Measurements from ENCODE around the gene CFI.

Gene CFI

GRCh38 chr4:109801895-109802319, at the start of gene CFI:
TSS of gene CFI (minus strand) at chr4:109801999. CDS start at chr4:109801971, 28 bp downstream.
- no peak for DNase-seq (ENCODE audit: low read depth)

- DNase-seq (ENCODE audit: low read depth), result no peak
Observed at GRCh38 chr4:109850601-109851000, 48.8 kb upstream of the CFI start.

GRCh38 chr4:109848501-109848900, 46.7 kb upstream of the CFI start:
- DNase-seq (ENCODE audit: low read depth), result no peak

- no peak for DNase-seq (ENCODE audit: low read depth)
Observed at GRCh38 chr4:109847896-109848442, 46.2 kb upstream of the CFI start, which contains the start of gene LRIT3. TSS of gene LRIT3 (plus strand) at chr4:109848107. CDS start at chr4:109848202, 95 bp downstream.

GRCh38 chr4:109846395-109847098, 44.7 kb upstream of the CFI start:
- DNase-seq (ENCODE audit: low read depth), result no peak

GRCh38 chr4:109836985-109837384, 35.2 kb upstream of the CFI start:
- no peak for DNase-seq (ENCODE audit: low read depth)

- no peak for DNase-seq (ENCODE audit: low read depth)
Observed at GRCh38 chr4:109833756-109834155, 32.0 kb upstream of the CFI start.

GRCh38 chr4:109827672-109828071, 25.9 kb upstream of the CFI start, which contains the start of gene RRH:
TSS of gene RRH (plus strand) at chr4:109827972. CDS start at chr4:109828028, 56 bp downstream.
- DNase-seq (ENCODE audit: low read depth), result no peak

- DNase-seq (ENCODE audit: low read depth), result no peak
Observed at GRCh38 chr4:109826719-109827118, 24.9 kb upstream of the CFI start.

GRCh38 chr4:109821185-109821584, 19.4 kb upstream of the CFI start:
- DNase-seq (ENCODE audit: low read depth), result no peak

GRCh38 chr4:109820563-109820962, 18.8 kb upstream of the CFI start:
- no peak for DNase-seq (ENCODE audit: low read depth)

- no peak for DNase-seq (ENCODE audit: low read depth)
Observed at GRCh38 chr4:109818268-109818667, 16.5 kb upstream of the CFI start.

GRCh38 chr4:109816894-109817293, 15.1 kb upstream of the CFI start:
- no peak for DNase-seq (ENCODE audit: low read depth)

- peak; percentile 34 for DNase-seq (ENCODE audit: low read depth)
Observed at GRCh38 chr4:109816082-109816442, 14.3 kb upstream of the CFI start.

- DNase-seq (ENCODE audit: low read depth), result peak; percentile 83
Observed at GRCh38 chr4:109815151-109816081, 13.6 kb upstream of the CFI start, which contains the start of gene GAR1. TSS of gene GAR1 (plus strand) at chr4:109815762. CDS start at chr4:109816165, 403 bp downstream.

- DNase-seq (ENCODE audit: low read depth), result no peak
Observed at GRCh38 chr4:109811707-109812106, 9.9 kb upstream of the CFI start.

GRCh38 chr4:109810552-109811387, 9.0 kb upstream of the CFI start:
- DNase-seq (ENCODE audit: low read depth), result no peak

- no peak for DNase-seq (ENCODE audit: low read depth)
Observed at GRCh38 chr4:109809655-109810054, 7.9 kb upstream of the CFI start.

- DNase-seq (ENCODE audit: low read depth), result no peak
Observed at GRCh38 chr4:109803924-109804571, 2.2 kb upstream of the CFI start.

GRCh38 chr4:109801099-109801789, 555 bp downstream of the CFI start:
- no peak for DNase-seq (ENCODE audit: low read depth)

All from activated T-cell treated with anti-CD3 and anti-CD28 coated beads for 48 hours (primary cell).